WTC11 (cell line): ENCODE results near the gene DMD. TPM values are rescaled to one million over a fixed set of nuclear protein-coding genes. Genes with fewer than 3 reads are reported as not detected.

ENCODE experiments used
- ATAC-seq: fragments of 200-7000 bp; cut with Tn5 transposase; 2 replicates; pipeline ENCODE4 v1.10.0; 2021; ENCODE audit warnings: mild to moderate bottlenecking, moderate library complexity
- CTCF ChIA-PET: fragments of 300-600 bp; sonication (Branson Sonifier 250); formaldehyde crosslinking; loops from one replicate; lab custom pipeline; 2021; ENCODE audit warnings: antibody characterized with exemption; lab: Charles Lee
- POLR2A ChIA-PET: fragments of 350-600 bp; sonication (Branson Sonifier 250); formaldehyde crosslinking; loops from one replicate; lab custom pipeline; 2021; ENCODE audit warnings: antibody characterized with exemption; lab: Charles Lee
- DNase-seq: peaks from one replicate; pipeline ENCODE4 v3.0.0; 2021; ENCODE audit warnings: low spot score
- H3K27ac Mint-ChIP-seq: 2 replicates; pipeline ENCODE4 v1.8.0; 2021; ENCODE audit warnings: mixed read lengths
- H3K27me3 Mint-ChIP-seq: 2 replicates; pipeline ENCODE4 v1.8.0; 2021; ENCODE audit warnings: low read depth, mild to moderate bottlenecking, moderate library complexity, mixed read lengths
- H3K36me3 Mint-ChIP-seq: 2 replicates; pipeline ENCODE4 v1.8.0; 2021; ENCODE audit warnings: mixed read lengths
- H3K4me1 Mint-ChIP-seq: 2 replicates; pipeline ENCODE4 v1.8.0; 2022; ENCODE audit warnings: mixed read lengths
- H3K4me3 Mint-ChIP-seq: 2 replicates; pipeline ENCODE4 v1.8.0; 2021; ENCODE audit warnings: mild to moderate bottlenecking, moderate library complexity, mixed read lengths
- H3K9me3 Mint-ChIP-seq: 2 replicates; pipeline ENCODE4 v1.8.0; 2021; ENCODE audit warnings: mixed read lengths
- ATF2 ChIP-seq: sonication (generic); formaldehyde crosslinking; IDR thresholded peaks from 2 replicates; pipeline ENCODE4 v1.8.1; 2022; ENCODE audit warnings: low read depth, missing genetic modification reagents, borderline replicate concordance
- ATF3 ChIP-seq: sonication (generic); formaldehyde crosslinking; conservative IDR thresholded peaks from 2 replicates; pipeline ENCODE4 v1.8.1; 2022; ENCODE audit warnings: mild to moderate bottlenecking, missing genetic modification reagents
- CBFB ChIP-seq: sonication (generic); formaldehyde crosslinking; IDR thresholded peaks from 2 replicates; pipeline ENCODE4 v1.8.1; 2022; ENCODE audit warnings: mild to moderate bottlenecking, low read depth, missing genetic modification reagents
- E2F4 ChIP-seq: sonication (generic); formaldehyde crosslinking; IDR thresholded peaks from 2 replicates; pipeline ENCODE4 v1.8.1; 2022; ENCODE audit warnings: low read depth, mild to moderate bottlenecking, moderate library complexity, missing genetic modification reagents, borderline replicate concordance
- EMX1 ChIP-seq: fragments of 250-450 bp; sonication (Bioruptor Pico); IDR thresholded peaks from 2 replicates; pipeline ENCODE4 v1.8.0; 2021; ENCODE audit warnings: mild to moderate bottlenecking
- FOXK1 ChIP-seq: sonication (generic); formaldehyde crosslinking; IDR thresholded peaks from 2 replicates; pipeline ENCODE4 v1.8.0; 2022; ENCODE audit warnings: mild to moderate bottlenecking, moderate library complexity, missing genetic modification reagents
- GTF2I ChIP-seq: fragments of 250-450 bp; sonication (Bioruptor Pico); conservative IDR thresholded peaks from 2 replicates; pipeline ENCODE4 v1.4.0; 2021; ENCODE audit warnings: mild to moderate bottlenecking
- JUN ChIP-seq: sonication (generic); formaldehyde crosslinking; IDR thresholded peaks from 2 replicates; pipeline ENCODE4 v1.8.0; 2023; ENCODE audit warnings: mild to moderate bottlenecking, missing genetic modification reagents
- KAT7 ChIP-seq: sonication (generic); formaldehyde crosslinking; IDR thresholded peaks from 2 replicates; pipeline ENCODE4 v1.8.1; 2023; ENCODE audit warnings: missing genetic modification reagents, mild to moderate bottlenecking, borderline replicate concordance
- MXD4 ChIP-seq: fragments of 250-450 bp; sonication (Bioruptor Pico); IDR thresholded peaks from 2 replicates; pipeline ENCODE4 v1.8.0; 2021; ENCODE audit warnings: mild to moderate bottlenecking, moderate library complexity, borderline replicate concordance
- NFATC4 ChIP-seq: fragments of 250-450 bp; sonication (Bioruptor Pico); IDR thresholded peaks from 2 replicates; pipeline ENCODE4 v1.9.0; 2021; ENCODE audit warnings: mild to moderate bottlenecking
- NFE2L1 ChIP-seq: sonication (generic); formaldehyde crosslinking; IDR thresholded peaks from 2 replicates; pipeline ENCODE4 v1.8.1; 2023; ENCODE audit warnings: missing genetic modification reagents
- NR2C2 ChIP-seq: sonication (generic); formaldehyde crosslinking; IDR thresholded peaks from 2 replicates; pipeline ENCODE4 v1.8.0; 2022; ENCODE audit warnings: mild to moderate bottlenecking, missing genetic modification reagents
- PRRX2 ChIP-seq: fragments of 250-450 bp; sonication (Bioruptor Pico); IDR thresholded peaks from 2 replicates; pipeline ENCODE4 v1.8.0; 2021; ENCODE audit warnings: mild to moderate bottlenecking
- ZBTB21 ChIP-seq: sonication (generic); formaldehyde crosslinking; IDR thresholded peaks from 2 replicates; pipeline ENCODE4 v1.8.1; 2023; ENCODE audit warnings: mild to moderate bottlenecking, missing genetic modification reagents, borderline replicate concordance
- ZNF121 ChIP-seq: sonication (generic); formaldehyde crosslinking; IDR thresholded peaks from 2 replicates; pipeline ENCODE4 v1.8.0; 2023; ENCODE audit warnings: missing genetic modification reagents
- ZNF138 ChIP-seq: sonication (generic); formaldehyde crosslinking; conservative IDR thresholded peaks from 2 replicates; pipeline ENCODE4 v1.8.1; 2022; ENCODE audit warnings: mild to moderate bottlenecking, moderate library complexity, missing genetic modification reagents
- ZNF416 ChIP-seq: fragments of 250-450 bp; sonication (Bioruptor Pico); IDR thresholded peaks from 2 replicates; pipeline ENCODE4 v1.9.0; 2021; ENCODE audit warnings: mild to moderate bottlenecking, inconsistent platforms
- ZNF425 ChIP-seq: fragments of 250-450 bp; sonication (Bioruptor Pico); conservative IDR thresholded peaks from 2 replicates; pipeline ENCODE4 v1.9.0; 2021; ENCODE audit warnings: mild to moderate bottlenecking
- total RNA-seq: library from RNA; stranded (reverse); gene quantifications from 3 replicates; pipeline ENCODE4 v1.2.3, GENCODE V29; 2021
- TF ChIP-seq, protein P1 (sequence below): sonication (generic); formaldehyde crosslinking; IDR thresholded peaks from 2 replicates; pipeline ENCODE4 v1.8.1; 2023; ENCODE audit warnings: mild to moderate bottlenecking, moderate library complexity, missing genetic modification reagents
- TF ChIP-seq, protein P2 (sequence below): sonication (generic); formaldehyde crosslinking; IDR thresholded peaks from 2 replicates; pipeline ENCODE4 v1.8.1; 2023; ENCODE audit warnings: mild to moderate bottlenecking, missing genetic modification reagents
- TF ChIP-seq, protein P3 (sequence below): fragments of 250-450 bp; sonication (Bioruptor Pico); IDR thresholded peaks from 2 replicates; pipeline ENCODE4 v1.9.0; 2021; ENCODE audit warnings: mild to moderate bottlenecking
- TF ChIP-seq, protein P4 (sequence below): sonication (generic); formaldehyde crosslinking; IDR thresholded peaks from 2 replicates; pipeline ENCODE4 v1.8.0; 2023; ENCODE audit warnings: mild to moderate bottlenecking, missing genetic modification reagents

DMD gene
- total RNA-seq, 1 experiment from 2014 or later: 9.1 TPM

GRCh38 chrX:32289356-32289755 lies 922.0 kb downstream of the DMD start (continued):
- TF ChIP-seq, protein P1, sequence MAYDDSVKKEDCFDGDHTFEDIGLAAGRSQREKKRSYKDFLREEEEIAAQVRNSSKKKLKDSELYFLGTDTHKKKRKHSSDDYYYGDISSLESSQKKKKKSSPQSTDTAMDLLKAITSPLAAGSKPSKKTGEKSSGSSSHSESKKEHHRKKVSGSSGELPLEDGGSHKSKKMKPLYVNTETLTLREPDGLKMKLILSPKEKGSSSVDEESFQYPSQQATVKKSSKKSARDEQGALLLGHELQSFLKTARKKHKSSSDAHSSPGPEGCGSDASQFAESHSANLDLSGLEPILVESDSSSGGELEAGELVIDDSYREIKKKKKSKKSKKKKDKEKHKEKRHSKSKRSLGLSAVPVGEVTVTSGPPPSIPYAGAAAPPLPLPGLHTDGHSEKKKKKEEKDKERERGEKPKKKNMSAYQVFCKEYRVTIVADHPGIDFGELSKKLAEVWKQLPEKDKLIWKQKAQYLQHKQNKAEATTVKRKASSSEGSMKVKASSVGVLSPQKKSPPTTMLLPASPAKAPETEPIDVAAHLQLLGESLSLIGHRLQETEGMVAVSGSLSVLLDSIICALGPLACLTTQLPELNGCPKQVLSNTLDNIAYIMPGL (CRISPR knock-in tag): no peak
- TF ChIP-seq ZNF121 (CRISPR knock-in tag) (no peak), GTF2I (CRISPR knock-in tag) (no peak), ZNF425 (CRISPR knock-in tag) (no peak), ATF2 (CRISPR knock-in tag) (no peak), NR2C2 (no peak), PRRX2 (no peak), KAT7 (no peak)
- TF ChIP-seq, protein P2, sequence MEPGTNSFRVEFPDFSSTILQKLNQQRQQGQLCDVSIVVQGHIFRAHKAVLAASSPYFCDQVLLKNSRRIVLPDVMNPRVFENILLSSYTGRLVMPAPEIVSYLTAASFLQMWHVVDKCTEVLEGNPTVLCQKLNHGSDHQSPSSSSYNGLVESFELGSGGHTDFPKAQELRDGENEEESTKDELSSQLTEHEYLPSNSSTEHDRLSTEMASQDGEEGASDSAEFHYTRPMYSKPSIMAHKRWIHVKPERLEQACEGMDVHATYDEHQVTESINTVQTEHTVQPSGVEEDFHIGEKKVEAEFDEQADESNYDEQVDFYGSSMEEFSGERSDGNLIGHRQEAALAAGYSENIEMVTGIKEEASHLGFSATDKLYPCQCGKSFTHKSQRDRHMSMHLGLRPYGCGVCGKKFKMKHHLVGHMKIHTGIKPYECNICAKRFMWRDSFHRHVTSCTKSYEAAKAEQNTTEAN: no peak

DNA sequence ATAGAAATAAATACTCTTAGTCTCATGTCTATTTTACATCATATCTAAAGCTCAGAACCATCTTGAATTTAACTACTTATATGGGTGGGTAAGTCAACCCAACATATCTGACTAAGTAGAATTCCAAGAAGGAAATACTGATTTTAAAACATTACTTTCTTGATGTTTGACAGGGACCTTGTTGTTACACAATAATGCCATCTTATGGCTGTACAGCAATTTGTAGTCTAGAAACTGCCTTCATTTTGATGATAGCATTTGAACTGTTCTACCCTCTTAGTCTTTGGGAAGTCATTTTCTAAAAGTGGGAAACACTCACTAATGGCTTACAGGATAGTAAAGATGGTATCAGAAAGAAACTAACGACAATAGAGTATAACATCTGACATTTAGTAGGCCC lies 929.5 kb downstream of the DMD start:
- Mint-ChIP-seq H3K9me3 (peaks cover 15% of the 10 kb centered on the region), H3K27me3 (no peaks in the 10 kb centered on the region)
- DNase-seq: no peak
- TF ChIP-seq FOXK1 (CRISPR knock-in tag) (no peak), NFATC4 (CRISPR knock-in tag) (no peak), ZBTB21 (CRISPR knock-in tag) (no peak), EMX1 (no peak), NFE2L1 (CRISPR knock-in tag) (no peak), MXD4 (CRISPR knock-in tag) (no peak), ZNF138 (CRISPR knock-in tag) (no peak), CBFB (no peak), E2F4 (CRISPR knock-in tag) (no peak), ATF3 (no peak), NR2C2 (no peak), ZNF416 (no peak), JUN (CRISPR knock-in tag) (no peak)
- TF ChIP-seq, protein P3, sequence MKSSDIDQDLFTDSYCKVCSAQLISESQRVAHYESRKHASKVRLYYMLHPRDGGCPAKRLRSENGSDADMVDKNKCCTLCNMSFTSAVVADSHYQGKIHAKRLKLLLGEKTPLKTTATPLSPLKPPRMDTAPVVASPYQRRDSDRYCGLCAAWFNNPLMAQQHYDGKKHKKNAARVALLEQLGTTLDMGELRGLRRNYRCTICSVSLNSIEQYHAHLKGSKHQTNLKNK (CRISPR knock-in tag): no peak
- TF ChIP-seq, protein P4, sequence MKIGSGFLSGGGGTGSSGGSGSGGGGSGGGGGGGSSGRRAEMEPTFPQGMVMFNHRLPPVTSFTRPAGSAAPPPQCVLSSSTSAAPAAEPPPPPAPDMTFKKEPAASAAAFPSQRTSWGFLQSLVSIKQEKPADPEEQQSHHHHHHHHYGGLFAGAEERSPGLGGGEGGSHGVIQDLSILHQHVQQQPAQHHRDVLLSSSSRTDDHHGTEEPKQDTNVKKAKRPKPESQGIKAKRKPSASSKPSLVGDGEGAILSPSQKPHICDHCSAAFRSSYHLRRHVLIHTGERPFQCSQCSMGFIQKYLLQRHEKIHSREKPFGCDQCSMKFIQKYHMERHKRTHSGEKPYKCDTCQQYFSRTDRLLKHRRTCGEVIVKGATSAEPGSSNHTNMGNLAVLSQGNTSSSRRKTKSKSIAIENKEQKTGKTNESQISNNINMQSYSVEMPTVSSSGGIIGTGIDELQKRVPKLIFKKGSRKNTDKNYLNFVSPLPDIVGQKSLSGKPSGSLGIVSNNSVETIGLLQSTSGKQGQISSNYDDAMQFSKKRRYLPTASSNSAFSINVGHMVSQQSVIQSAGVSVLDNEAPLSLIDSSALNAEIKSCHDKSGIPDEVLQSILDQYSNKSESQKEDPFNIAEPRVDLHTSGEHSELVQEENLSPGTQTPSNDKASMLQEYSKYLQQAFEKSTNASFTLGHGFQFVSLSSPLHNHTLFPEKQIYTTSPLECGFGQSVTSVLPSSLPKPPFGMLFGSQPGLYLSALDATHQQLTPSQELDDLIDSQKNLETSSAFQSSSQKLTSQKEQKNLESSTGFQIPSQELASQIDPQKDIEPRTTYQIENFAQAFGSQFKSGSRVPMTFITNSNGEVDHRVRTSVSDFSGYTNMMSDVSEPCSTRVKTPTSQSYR (CRISPR knock-in tag): no peak
- TF ChIP-seq, all 79 proteins: peak for 0
- no peak for ATAC-seq
- Mint-ChIP-seq H3K4me1 (no peaks in the 10 kb centered on the region), H3K36me3 (peaks cover 8% of the 10 kb centered on the region; the same call in 1 of the 2 replicates), H3K4me3 (no peak overlapping the region), H3K27ac (no peak overlapping the region)
- ChIA-PET POLR2A (no interaction called here), CTCF (no interaction called here)
